ENCODE measurements around the gene CABP1. TPM values are rescaled to one million over a fixed set of nuclear protein-coding genes. Genes with fewer than 3 reads are reported as not detected.

Gene CABP1
- total RNA-seq, 6 experiments from 2014 or later, result 0.09 to 2.2 (median 1.4) TPM

- peak overlapping the region; percentile 63 for H3K27ac Mint-ChIP-seq
- H3K9me3 Mint-ChIP-seq, result no peaks in the 10 kb centered on the region
- DNase-seq, result peak; percentile 43
- no peaks in the 10 kb centered on the region for H3K36me3 Mint-ChIP-seq (ENCODE audit: low read depth)
- no peak for TF ChIP-seq CTCF (IDR thresholded peaks at IDR 0.05)
- peaks cover 7% of the 10 kb centered on the region for H3K27me3 Mint-ChIP-seq (ENCODE audit: insufficient read depth)
- peak overlapping the region; percentile 39 for H3K4me3 Mint-ChIP-seq
- peaks cover 21% of the 10 kb centered on the region for H3K4me1 Mint-ChIP-seq (ENCODE audit: low read depth)
These were observed 37.5 kb downstream of the CABP1 start for GRCh38 chr12:120677765-120678473.

- H3K4me3 Mint-ChIP-seq, result peak overlapping the region; percentile 8; the same call in 1 of the 2 replicates
- H3K36me3 Mint-ChIP-seq (ENCODE audit: low read depth), result no peaks in the 10 kb centered on the region
- peaks cover 21% of the 10 kb centered on the region for H3K4me1 Mint-ChIP-seq (ENCODE audit: low read depth)
- DNase-seq, result peak; percentile 22
- H3K27me3 Mint-ChIP-seq (ENCODE audit: insufficient read depth), result peaks cover 7% of the 10 kb centered on the region
- no peaks in the 10 kb centered on the region for H3K9me3 Mint-ChIP-seq
- H3K27ac Mint-ChIP-seq, result peak overlapping the region; percentile 63
- no peak for TF ChIP-seq CTCF (IDR thresholded peaks at IDR 0.05)
These were observed 38.1 kb downstream of the CABP1 start for GRCh38 chr12:120678572-120678971.

GRCh38 chr12:120680165-120680738, 39.8 kb downstream of the CABP1 start:
- TF ChIP-seq CTCF (IDR thresholded peaks at IDR 0.05), result no peak
- Mint-ChIP-seq H3K36me3 (ENCODE audit: low read depth) (no peaks in the 10 kb centered on the region), H3K27ac (no peak overlapping the region), H3K9me3 (no peaks in the 10 kb centered on the region), H3K4me3 (no peak overlapping the region), H3K4me1 (ENCODE audit: low read depth) (peaks cover 30% of the 10 kb centered on the region), H3K27me3 (ENCODE audit: insufficient read depth) (no peaks in the 10 kb centered on the region; the same call in 1 of the 2 replicates)
- no peak for DNase-seq

GRCh38 chr12:120684523-120684932, 44.1 kb downstream of the CABP1 start:
- Mint-ChIP-seq H3K9me3 (no peaks in the 10 kb centered on the region), H3K27me3 (ENCODE audit: insufficient read depth) (no peaks in the 10 kb centered on the region; the same call in none of the 2 replicates), H3K27ac (peak overlapping the region; percentile 48; the same call in 1 of the 2 replicates), H3K4me1 (ENCODE audit: low read depth) (peaks cover 31% of the 10 kb centered on the region), H3K4me3 (no peak overlapping the region), H3K36me3 (ENCODE audit: low read depth) (no peaks in the 10 kb centered on the region)
- DNase-seq, result peak; percentile 52
- no peak for TF ChIP-seq CTCF (IDR thresholded peaks at IDR 0.05)

GRCh38 chr12:120685522-120685921, 45.1 kb downstream of the CABP1 start:
- Mint-ChIP-seq H3K36me3 (ENCODE audit: low read depth) (no peaks in the 10 kb centered on the region), H3K4me1 (ENCODE audit: low read depth) (peaks cover 32% of the 10 kb centered on the region), H3K27ac (no peak overlapping the region; the same call in 1 of the 2 replicates), H3K27me3 (ENCODE audit: insufficient read depth) (no peaks in the 10 kb centered on the region; the same call in none of the 2 replicates), H3K9me3 (no peaks in the 10 kb centered on the region), H3K4me3 (peak overlapping the region; percentile 91)
- DNase-seq, result no peak
- no peak for TF ChIP-seq CTCF (IDR thresholded peaks at IDR 0.05)
